ENCODE results near the gene DLG1. TPM values are rescaled to one million over a fixed set of nuclear protein-coding genes. Genes with fewer than 3 reads are reported as not detected.
A peak's percentile ranks its signal among the peaks of the same experiment; 100 is the strongest.

Gene DLG1
- total and polyA plus RNA-seq, 12 donors = 20.7 to 97.4 (median 54.0) TPM

- Histone ChIP-seq H3K27me3 (no peaks in the 10 kb centered on the region), H3K4me1 (peaks cover 0 to 24% (median 11%) of the 10 kb centered on the region in 9 donors), H3K36me3 (no peaks in the 10 kb centered on the region), H3K4me3 (no peak overlapping the region), H3K27ac (no peak overlapping the region), H3K9me3 (peaks cover 0 to 7% (median 0%) of the 10 kb centered on the region in 11 donors)
- WGBS, 2 donors = 95 to 97% methylated on average over 3 of the region's 3 CpGs
- DNase-seq (no peak), ATAC-seq (no peak)
- intact Hi-C loops (cut with DNase I) = no loop called here
- no peak for TF ChIP-seq CTCF (IDR thresholded peaks at IDR 0.05)
Measured at GRCh38 chr3:197311591-197311990, 13.2 kb upstream of the DLG1 start.

- Histone ChIP-seq H3K4me1 (peaks cover 0 to 24% (median 11%) of the 10 kb centered on the region in 9 donors), H3K9me3 (peaks cover 0 to 7% (median 0%) of the 10 kb centered on the region in 11 donors), H3K27me3 (no peaks in the 10 kb centered on the region), H3K36me3 (no peaks in the 10 kb centered on the region), H3K4me3 (no peak overlapping the region), H3K27ac (peak overlapping the region in 6 of 10 donors; percentile 1 to 63 (median 29))
- TF ChIP-seq CTCF (IDR thresholded peaks at IDR 0.05) = no peak
- DNase-seq = no peak
- intact Hi-C loops (cut with DNase I) = no loop called here
- WGBS, 2 donors = 43 to 48% methylated on average over 5 of the region's 5 CpGs
- peak; percentile 48 to 89 (median 80) for ATAC-seq
Measured at GRCh38 chr3:197309528-197310361, 11.3 kb upstream of the DLG1 start.

GRCh38 chr3:197308591-197308990, 10.2 kb upstream of the DLG1 start:
- Histone ChIP-seq H3K9me3 (peaks cover 0 to 7% (median 0%) of the 10 kb centered on the region in 11 donors), H3K27ac (peak overlapping the region in 5 of 10 donors; percentile 5 to 63 (median 44)), H3K27me3 (no peaks in the 10 kb centered on the region), H3K4me3 (no peak overlapping the region), H3K36me3 (no peaks in the 10 kb centered on the region), H3K4me1 (peaks cover 0 to 24% (median 11%) of the 10 kb centered on the region in 9 donors)
- ATAC-seq = peak in 4 of 8 donors; percentile 14 to 61 (median 32)
- TF ChIP-seq CTCF (IDR thresholded peaks at IDR 0.05) = no peak
- no peak for DNase-seq
- intact Hi-C loops (cut with DNase I) = no loop called here
- WGBS, 2 donors = 48 to 56% methylated on average over 3 of the region's 3 CpGs

DNA sequence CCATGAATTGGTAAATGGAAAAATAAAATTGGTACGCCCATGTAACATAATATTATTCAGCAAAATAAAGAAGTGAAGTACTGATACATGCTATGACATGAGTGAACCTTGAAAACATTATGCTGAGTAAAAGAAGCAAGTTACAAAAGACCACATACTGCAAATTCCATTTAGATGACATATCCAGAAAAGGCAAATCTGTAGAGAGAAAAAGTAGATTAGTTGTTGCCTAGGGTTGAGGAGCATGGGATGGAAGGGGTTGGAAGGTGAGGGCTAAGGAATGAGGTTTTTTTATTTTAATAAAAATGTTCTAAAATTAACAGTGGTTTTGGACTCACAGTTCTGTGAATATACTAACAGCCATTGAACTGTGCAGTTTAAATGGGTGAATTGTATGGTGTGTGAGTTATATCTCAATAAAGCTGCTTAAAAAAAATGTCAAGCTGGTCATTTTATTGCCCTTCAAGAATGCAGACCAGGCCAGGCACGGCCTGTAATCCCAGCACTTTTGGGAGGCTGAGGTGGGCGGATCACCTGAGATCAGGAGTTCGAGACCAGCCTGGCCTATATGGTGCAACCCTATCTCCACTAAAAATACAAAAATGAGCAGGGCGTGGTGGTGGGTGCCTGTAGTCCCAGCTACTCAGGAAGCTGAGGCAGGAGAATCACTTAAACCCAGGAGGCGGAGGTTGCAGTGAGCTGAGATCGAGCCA, 8.1 kb upstream of the DLG1 start:
- intact Hi-C loops (cut with DNase I) = no loop called here
- H3K36me3 ChIP-seq = no peaks in the 10 kb centered on the region
- no peak overlapping the region for H3K27ac ChIP-seq
- ATAC-seq (no peak), DNase-seq (no peak)
- 91 to 93% methylated on average over 7 of the region's 7 CpGs for WGBS, 2 donors
- TF ChIP-seq CTCF (IDR thresholded peaks at IDR 0.05) = no peak
- no peak overlapping the region for H3K4me3 ChIP-seq
- no peaks in the 10 kb centered on the region for H3K9me3 ChIP-seq
- H3K4me1 ChIP-seq = peaks cover 0 to 24% (median 11%) of the 10 kb centered on the region in 9 donors
- no peaks in the 10 kb centered on the region for H3K27me3 ChIP-seq

Measured in heart right ventricle (tissue), 16 donors.